ENCODE data around the gene GRIN1.

Gene GRIN1

DNA sequence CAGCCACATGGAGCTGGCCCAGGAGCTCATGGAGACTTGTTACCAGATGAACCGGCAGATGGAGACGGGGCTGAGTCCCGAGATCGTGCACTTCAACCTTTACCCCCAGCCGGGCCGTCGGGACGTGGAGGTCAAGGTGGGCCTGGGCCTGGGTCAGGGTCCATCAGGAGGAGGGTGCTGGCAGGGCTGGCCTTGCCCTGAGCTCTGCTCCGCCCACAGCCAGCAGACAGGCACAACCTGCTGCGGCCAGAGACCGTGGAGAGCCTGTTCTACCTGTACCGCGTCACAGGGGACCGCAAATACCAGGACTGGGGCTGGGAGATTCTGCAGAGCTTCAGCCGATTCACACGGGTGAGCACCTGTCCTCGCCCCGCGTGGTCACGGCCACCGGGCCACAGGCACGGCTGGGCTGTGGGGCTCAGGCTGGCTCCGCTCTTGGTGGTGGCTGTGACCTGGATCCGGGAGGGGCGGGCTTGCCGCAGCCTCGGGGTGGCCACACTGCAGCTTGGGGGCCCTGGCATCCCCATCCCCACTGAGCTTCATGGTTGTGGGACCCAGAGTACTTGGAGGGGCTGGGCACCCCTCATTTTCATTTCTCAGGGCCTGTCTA is 31.5 kb upstream of the GRIN1 start:
- DNase-seq (ENCODE audit: low read depth in 1 of 2, low spot score in 1 of 2), result no peak
- TF ChIP-seq JUND (IDR thresholded peaks at IDR 0.05; ENCODE audit: low read depth), result no peak
- in situ Hi-C loops (cut with HindIII; ENCODE audit: low pct_unique_long_range_greater_than_20kb, low sequenced_read_pairs), result no loop called here

DNA sequence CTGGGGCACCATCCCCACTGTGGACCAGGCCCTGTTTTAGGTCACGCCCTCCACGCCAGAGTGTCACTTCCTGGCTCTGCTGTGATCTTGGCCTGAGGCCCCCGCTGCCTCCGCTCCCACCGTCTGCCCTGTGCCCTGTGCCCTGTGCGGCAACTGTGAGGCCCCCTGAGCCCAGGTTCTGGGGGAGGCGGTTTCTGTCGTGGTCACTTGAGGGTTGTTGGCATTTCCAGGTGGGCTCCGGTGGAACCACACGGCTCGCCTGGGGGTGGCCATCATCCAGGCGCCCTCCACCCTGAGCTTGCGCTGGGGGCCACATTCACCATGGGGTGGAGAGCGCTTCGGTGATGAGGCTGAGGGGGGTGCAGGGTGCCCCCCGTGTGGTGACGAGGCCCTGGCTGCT is 31.0 kb upstream of the GRIN1 start:
- DNase-seq (ENCODE audit: low read depth in 1 of 2, low spot score in 1 of 2), result no peak
- no peak for TF ChIP-seq JUND (IDR thresholded peaks at IDR 0.05; ENCODE audit: low read depth)
- in situ Hi-C loops (cut with HindIII; ENCODE audit: low pct_unique_long_range_greater_than_20kb, low sequenced_read_pairs), result no loop called here

DNA sequence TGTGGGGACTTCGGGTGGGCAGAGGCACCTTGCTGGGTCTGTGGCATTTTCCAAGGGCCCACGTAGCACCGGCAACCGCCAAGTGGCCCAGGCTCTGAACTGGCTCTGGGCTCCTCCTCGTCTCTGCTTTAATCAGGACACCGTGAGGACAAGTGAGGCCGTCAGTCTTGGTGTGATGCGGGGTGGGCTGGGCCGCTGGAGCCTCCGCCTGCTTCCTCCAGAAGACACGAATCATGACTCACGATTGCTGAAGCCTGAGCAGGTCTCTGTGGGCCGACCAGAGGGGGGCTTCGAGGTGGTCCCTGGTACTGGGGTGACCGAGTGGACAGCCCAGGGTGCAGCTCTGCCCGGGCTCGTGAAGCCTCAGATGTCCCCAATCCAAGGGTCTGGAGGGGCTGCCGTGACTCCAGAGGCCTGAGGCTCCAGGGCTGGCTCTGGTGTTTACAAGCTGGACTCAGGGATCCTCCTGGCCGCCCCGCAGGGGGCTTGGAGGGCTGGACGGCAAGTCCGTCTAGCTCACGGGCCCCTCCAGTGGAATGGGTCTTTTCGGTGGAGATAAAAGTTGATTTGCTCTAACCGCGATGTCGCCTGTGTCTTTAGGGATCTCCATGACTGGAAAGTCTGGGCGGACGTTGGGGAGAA is 30.2 kb upstream of the GRIN1 start:
- DNase-seq (ENCODE audit: low read depth in 1 of 2, low spot score in 1 of 2), result no peak
- TF ChIP-seq JUND (IDR thresholded peaks at IDR 0.05; ENCODE audit: low read depth), result no peak
- in situ Hi-C loops (cut with HindIII; ENCODE audit: low pct_unique_long_range_greater_than_20kb, low sequenced_read_pairs), result no loop called here

DNA sequence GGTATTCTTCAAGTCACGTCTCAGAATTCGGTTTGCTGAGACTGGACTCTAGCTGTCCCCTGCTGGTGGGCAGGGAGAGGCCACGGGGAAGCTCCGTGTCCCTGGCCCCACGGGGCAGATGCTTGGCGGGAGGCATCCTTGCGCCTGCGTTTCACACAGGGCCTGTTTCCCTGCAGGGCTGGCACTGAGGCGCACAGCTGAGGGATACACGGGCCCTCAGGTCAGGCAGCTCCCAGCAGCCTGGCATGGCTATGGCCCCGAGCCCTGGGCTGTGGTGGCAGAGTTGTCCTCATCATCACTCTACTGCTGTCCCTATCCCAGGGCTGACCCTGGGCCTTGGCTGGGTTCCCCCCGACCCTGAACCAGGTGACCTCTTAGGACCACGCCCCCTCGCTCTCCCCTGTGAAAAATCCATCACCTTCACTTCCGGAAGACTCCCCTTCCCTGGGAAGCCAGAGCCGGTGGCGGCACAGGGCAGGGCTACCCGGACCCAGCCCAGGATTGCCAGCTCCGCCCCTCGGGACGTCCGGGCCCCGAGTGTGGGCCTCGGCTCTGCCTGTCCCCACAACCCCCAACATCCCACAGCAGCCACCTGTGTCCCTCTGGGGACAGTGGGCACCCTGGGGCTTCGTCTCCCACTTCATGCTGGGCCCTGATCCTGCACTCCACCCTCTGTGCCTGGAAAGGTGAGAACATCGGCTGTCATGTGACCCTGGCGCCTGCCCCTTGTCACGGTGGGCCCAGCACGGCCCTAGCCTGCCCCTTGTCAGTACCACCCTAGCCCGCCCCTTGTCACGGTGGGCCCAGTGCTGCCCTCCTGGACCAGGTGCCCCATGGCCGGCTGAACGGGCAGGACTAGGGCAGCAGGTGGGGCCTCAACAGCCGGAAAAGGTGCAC is 29.5 kb upstream of the GRIN1 start:
- DNase-seq (ENCODE audit: low read depth in 1 of 2, low spot score in 1 of 2), result no peak
- in situ Hi-C loops (cut with HindIII; ENCODE audit: low pct_unique_long_range_greater_than_20kb, low sequenced_read_pairs), result no loop called here
- TF ChIP-seq JUND (IDR thresholded peaks at IDR 0.05; ENCODE audit: low read depth), result no peak

DNA sequence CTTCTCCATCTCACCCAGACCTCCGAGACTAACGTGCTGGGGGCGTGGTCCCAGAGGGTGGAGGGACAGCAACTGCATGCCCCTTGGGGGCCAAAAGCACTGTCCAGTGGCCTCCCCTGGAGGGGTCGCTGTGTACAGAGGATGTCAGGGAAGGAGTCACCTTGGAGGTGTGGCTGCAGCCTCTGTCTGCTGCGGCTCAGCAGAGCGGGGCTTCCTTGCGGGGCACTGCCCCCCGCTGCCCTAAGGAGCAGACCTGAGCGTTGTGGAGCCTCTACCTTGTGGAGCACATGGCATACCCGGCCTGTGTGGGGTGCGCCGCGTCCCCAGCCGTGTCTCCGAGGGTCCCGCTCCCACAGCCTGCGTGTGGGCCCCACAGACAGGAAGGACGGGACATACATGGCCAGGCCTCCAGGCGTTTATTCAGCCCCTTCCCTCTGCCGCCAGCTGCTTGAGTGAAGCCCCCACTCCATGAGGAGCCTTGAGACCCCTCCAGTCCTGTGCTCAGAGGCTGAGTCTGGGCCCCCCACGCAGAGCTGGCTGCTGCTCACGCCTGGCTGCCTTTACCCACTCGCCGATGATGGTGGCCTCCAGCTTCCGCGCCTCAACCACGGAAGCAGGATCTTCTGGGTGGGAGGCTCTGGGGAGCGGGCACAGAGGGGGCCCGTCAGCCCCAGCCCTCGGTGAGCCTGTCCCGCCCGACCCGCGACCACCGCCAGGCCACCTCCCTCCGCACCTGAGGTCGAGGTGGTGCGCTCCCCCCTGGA is 28.6 kb upstream of the GRIN1 start:
- in situ Hi-C loops (cut with HindIII; ENCODE audit: low pct_unique_long_range_greater_than_20kb, low sequenced_read_pairs), result no loop called here
- TF ChIP-seq JUND (IDR thresholded peaks at IDR 0.05; ENCODE audit: low read depth), result no peak

DNA sequence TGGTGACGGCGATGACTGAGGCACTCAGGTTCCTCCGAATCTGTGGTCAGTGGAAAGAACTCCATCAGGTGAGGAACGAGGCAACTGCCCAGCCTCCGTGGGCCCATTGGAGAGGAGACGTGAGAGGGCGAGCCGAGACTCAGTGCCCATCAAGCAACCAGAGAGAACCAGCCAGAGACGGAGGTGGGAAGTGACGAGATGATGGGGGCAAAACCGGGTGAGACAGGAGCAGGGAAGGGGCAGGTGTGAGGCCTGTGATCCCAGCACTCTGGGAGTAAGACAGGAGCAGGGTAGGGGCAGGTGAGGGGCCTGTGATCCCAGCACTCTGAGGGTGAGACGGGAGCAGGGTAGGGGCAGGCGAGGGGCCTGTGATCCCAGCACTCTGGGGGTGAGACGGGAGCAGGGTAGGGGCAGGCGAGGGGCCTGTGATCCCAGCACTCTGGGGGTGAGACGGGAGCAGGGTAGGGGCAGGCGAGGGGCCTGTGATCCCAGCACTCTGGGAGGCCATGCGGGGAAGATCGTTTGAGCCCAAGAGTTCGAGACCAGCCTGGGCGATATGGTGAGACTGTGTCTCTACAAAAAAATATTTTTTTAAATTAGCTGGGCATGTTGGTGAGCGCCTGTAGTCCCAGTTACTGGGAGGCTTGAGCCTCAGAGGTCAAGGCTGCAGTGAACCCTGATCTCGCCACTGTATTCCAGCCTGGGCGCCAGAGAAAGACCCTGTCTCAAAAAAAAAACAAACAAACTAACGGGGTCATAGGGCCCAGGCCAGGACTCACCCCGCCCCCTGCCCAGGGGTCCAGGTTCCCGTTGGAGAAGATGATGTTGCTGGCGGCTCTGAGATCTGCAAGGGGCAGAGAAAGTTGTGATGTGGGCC is 27.8 kb upstream of the GRIN1 start:
- in situ Hi-C loops (cut with HindIII; ENCODE audit: low pct_unique_long_range_greater_than_20kb, low sequenced_read_pairs), result no loop called here
- no peak for DNase-seq (ENCODE audit: low read depth in 1 of 2, low spot score in 1 of 2)

More for the DNA sequence above, 28.6 kb upstream of the GRIN1 start:
- no peak for DNase-seq (ENCODE audit: low read depth in 1 of 2, low spot score in 1 of 2)

DNA sequence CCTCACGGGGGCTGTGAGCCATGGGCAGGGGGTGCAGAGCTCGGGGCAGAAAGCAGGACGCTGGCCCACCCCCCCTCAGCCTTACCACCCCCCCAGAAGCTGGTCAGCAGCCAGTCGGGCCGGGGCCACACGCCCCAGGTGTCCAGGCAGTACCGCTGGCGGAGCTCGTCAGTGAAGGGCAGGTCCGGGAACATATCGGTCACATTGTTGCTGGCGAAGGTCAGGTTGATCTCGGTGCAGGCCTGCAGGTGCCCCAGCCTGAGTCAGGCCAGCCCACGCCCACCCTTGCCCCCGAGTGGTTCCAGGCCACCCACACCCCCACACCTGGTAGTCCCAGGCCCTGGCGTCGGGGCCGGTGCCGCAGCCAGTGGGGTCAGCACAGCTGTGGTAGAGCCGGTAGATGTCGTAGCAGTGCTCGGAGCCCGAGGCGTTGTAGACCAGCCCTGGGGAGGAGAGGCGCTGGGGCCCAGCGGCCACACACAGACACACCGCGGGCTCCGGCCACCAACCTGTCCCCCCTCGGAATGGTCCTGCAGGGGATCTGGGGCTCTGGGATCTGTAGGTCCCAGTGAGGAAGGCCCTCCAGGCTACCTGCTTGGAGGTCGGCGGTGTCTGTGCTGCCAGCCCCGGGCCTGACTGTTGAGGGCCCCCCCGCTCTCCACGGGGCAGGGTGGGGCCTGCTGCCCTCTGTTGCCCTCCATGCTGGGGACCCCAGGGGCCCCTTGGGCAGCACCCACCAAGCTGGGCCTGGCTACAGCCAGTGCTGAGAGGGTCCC is 27.0 kb upstream of the GRIN1 start:
- in situ Hi-C loops (cut with HindIII; ENCODE audit: low pct_unique_long_range_greater_than_20kb, low sequenced_read_pairs), result no loop called here
- no peak for DNase-seq (ENCODE audit: low read depth in 1 of 2, low spot score in 1 of 2)
- no peak for TF ChIP-seq JUND (IDR thresholded peaks at IDR 0.05; ENCODE audit: low read depth)

More for the DNA sequence above, 27.8 kb upstream of the GRIN1 start:
- no peak for TF ChIP-seq JUND (IDR thresholded peaks at IDR 0.05; ENCODE audit: low read depth)

DNA sequence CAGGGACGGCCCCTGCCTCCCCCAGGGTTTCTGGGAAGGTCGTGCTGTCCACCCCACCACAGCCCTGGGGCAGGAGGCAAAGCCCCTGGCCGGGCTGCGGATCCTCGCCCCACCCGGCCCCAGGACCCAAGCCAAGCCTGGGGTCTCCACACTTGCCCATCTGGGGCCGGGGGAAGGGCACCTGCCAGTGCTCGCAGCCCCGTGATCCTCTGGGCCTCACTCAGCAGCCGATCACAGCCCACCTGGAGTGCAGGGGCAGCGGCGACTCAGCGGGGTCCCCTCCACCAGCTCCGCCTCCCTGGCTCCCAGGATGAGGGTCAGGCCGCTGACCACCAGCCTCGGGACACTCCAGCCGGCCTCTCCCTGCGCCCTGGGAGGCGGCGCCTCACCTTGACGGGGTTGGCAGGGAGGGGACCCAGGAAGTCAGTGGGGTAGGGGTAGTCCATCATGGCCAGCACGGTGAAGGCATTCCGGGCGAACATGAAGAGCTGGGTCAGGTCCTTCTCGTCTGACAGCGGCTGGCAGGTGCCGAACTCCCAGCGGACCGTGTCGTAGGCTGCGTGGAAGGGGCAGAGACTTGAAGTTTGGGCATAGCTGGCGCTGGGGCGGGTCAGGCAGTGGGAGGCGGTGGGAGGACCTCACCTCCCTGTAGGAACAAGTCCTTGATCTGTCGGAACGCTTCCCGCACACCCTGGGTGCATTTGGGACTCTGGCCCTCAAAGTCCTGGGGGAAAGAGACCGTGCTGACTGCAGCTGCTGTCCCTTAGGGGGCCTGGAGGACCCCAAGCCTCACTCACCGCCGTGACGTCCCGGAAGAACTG is 26.2 kb upstream of the GRIN1 start:
- in situ Hi-C loops (cut with HindIII; ENCODE audit: low pct_unique_long_range_greater_than_20kb, low sequenced_read_pairs), result no loop called here
- no peak for TF ChIP-seq JUND (IDR thresholded peaks at IDR 0.05; ENCODE audit: low read depth)
- no peak for DNase-seq (ENCODE audit: low read depth in 1 of 2, low spot score in 1 of 2)

DNA sequence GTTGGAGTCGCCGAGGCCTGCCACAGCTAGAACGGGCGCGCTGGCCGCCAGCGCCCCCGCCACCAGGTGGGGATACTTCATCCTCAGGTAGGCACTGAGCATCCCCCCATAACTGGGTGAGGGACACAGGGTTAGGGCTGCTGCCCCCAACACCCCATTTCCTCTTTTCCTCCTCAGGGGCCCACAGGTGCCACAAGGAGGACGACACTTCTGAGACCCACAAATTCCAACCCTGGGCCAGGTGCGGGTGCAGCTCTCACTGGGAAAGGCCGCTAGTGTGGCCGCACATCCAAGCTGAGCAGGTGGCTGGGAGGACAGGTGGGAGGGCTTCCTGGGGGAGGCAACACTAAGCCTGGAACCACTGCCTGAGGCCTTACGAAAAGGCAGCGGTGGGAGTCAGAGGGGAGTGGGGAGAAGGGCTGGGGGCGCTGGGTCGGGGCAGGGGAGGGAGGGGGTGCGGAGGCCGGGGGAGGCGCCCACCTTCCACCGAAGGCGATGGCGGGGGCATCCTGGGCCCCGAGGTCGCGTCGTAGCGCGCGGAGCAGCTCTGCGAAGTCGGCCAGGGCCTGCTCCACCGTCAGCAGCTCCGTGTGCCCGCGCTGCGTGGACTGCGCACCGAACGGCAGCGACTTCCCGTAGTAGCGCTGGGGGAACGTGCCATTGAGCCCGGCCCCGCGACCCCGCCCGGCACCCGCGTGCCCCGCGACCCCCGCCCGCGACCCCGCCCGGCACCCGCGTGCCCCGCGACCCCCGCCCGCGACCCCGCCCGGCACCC is 25.4 kb upstream of the GRIN1 start:
- TF ChIP-seq JUND (IDR thresholded peaks at IDR 0.05; ENCODE audit: low read depth), result no peak
- DNase-seq (ENCODE audit: low read depth in 1 of 2, low spot score in 1 of 2), result no peak
- in situ Hi-C loops (cut with HindIII; ENCODE audit: low pct_unique_long_range_greater_than_20kb, low sequenced_read_pairs), result no loop called here

DNA sequence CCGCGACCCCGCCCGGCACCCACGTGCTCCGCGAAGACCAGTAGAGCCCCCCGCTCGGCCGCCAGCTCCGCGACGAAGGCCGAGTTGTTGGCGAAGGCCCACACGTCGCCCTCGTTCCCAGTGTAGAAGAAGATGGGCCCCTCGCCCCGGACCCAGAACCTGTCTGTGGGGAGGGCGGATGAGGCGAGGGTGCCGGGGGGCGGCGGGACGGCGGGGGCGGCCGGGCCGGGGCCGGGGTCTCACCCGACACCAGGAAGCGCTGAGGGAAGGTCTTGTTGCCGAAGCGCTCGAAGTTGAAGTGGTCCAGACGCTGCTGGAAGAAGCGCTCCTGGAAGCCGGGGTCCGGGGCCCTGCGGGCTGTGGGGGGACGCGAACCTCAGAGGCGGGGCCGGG is 24.7 kb upstream of the GRIN1 start:
- in situ Hi-C loops (cut with HindIII; ENCODE audit: low pct_unique_long_range_greater_than_20kb, low sequenced_read_pairs), result no loop called here
- no peak for TF ChIP-seq JUND (IDR thresholded peaks at IDR 0.05; ENCODE audit: low read depth)
- DNase-seq (ENCODE audit: low read depth in 1 of 2, low spot score in 1 of 2), result no peak
